Panc1 (cell line): ENCODE measurements around the gene MACROD1. TPM values are rescaled to one million over a fixed set of nuclear protein-coding genes. Genes with fewer than 3 reads are reported as not detected.

Source experiments
- ATAC-seq: fragments of 200-7000 bp; cut with Tn5 transposase; 2 replicates; pipeline ENCODE4 v1.9.1; 2020; ENCODE audit warnings: mild to moderate bottlenecking, moderate library complexity
- BruUV-seq: library from RNA; stranded (reverse); fragments of 400-500 nt; replicated peaks from 2 replicates; lab custom pipeline; 2021; lab: Mats Ljungman, UMichigan
- CTCF ChIA-PET: fragments of 300-600 bp; sonication (Branson Sonifier 250); formaldehyde crosslinking; loops from one replicate; lab custom pipeline; 2022; ENCODE audit warnings: antibody characterized with exemption; lab: Charles Lee
- POLR2A ChIA-PET: fragments of 300-600 bp; sonication (Branson Sonifier 250); formaldehyde crosslinking; loops from one replicate; lab custom pipeline; 2022; ENCODE audit warnings: antibody characterized with exemption; lab: Charles Lee
- DNase-seq: peaks from one replicate; pipeline ENCODE4 v3.0.0-alpha.2; 2010; ENCODE audit warnings: low read depth, low spot score
- H3K27ac ChIP-seq: 2 replicates; pipeline ENCODE4 v1.5.1; 2011; ENCODE audit warnings: mild to moderate bottlenecking, low read length, inconsistent platforms
- H3K27me3 ChIP-seq: fragments of 200-500 bp; sonication (Bioruptor generic); 2 replicates; pipeline ENCODE4 v1.6.0; 2014; ENCODE audit warnings: low read length, inconsistent platforms; ENCODE audit not compliant: control insufficient read depth, insufficient read depth
- H3K36me3 ChIP-seq: fragments of 200-500 bp; sonication (Bioruptor generic); 2 replicates; pipeline ENCODE4 v1.5.1; 2014; ENCODE audit warnings: inconsistent platforms, mild to moderate bottlenecking, low read length, moderate library complexity; ENCODE audit not compliant: control insufficient read depth, insufficient read depth
- H3K4me1 ChIP-seq: 2 replicates; pipeline ENCODE4 v1.5.1; 2011; ENCODE audit warnings: inconsistent platforms, mild to moderate bottlenecking, low read length, moderate library complexity; ENCODE audit not compliant: control insufficient read depth, insufficient read depth
- H3K4me3 ChIP-seq, 2 experiments: 2 replicates each; pipeline ENCODE4 v1.5.1; 2011 to 2012; ENCODE audit warnings: low read depth in 2 of 2, low read length in 2 of 2, mild to moderate bottlenecking in 2 of 2, inconsistent platforms in 1 of 2, moderate library complexity in 1 of 2
- H3K9me3 ChIP-seq: fragments of 200-500 bp; sonication (Bioruptor generic); 2 replicates; pipeline ENCODE4 v1.5.1; 2014; ENCODE audit warnings: low read depth, mild to moderate bottlenecking, inconsistent platforms, low read length, moderate library complexity; ENCODE audit not compliant: control insufficient read depth, insufficient read depth
- POLR2AphosphoS5 ChIP-seq: IDR thresholded peaks from 2 replicates; pipeline ENCODE4 v1.6.1; 2012; ENCODE audit warnings: mild to moderate bottlenecking, low read depth, low read length, moderate library complexity
- SIN3A ChIP-seq: IDR thresholded peaks from 2 replicates; pipeline ENCODE4 v1.6.1; 2012; ENCODE audit warnings: low read depth, mild to moderate bottlenecking, low read length, moderate library complexity, borderline replicate concordance; ENCODE audit not compliant: insufficient read depth
- TCF7L2 ChIP-seq: IDR thresholded peaks from 2 replicates; pipeline ENCODE4 v1.6.1; 2011; ENCODE audit warnings: mild to moderate bottlenecking, low read depth, low read length, inconsistent platforms
- in situ Hi-C: cut with HindIII; loops from 2 replicates; pipeline ENCODE4 v1.10.0; 2016; ENCODE audit warnings: low sequenced_read_pairs, low pct_unique_long_range_greater_than_20kb
- intact Hi-C: fragments of 100-400 bp; cut with micrococcal nuclease; formaldehyde crosslinking; loops from one replicate; pipeline ENCODE4 v1.10.0; 2022; ENCODE audit not compliant: unreplicated experiment
- total RNA-seq: library from RNA; stranded (reverse); gene quantifications from one replicate; pipeline ENCODE4 v1.2.1, GENCODE V29; 2021; ENCODE audit not compliant: unreplicated experiment
- TF ChIP-seq, protein P1 (sequence below): fragments of 450-650 bp; IDR thresholded peaks from 2 replicates; pipeline ENCODE4 v1.5.1; 2017; ENCODE audit warnings: mild to moderate bottlenecking
- TF ChIP-seq, protein P2 (sequence below), 2 experiments: IDR thresholded peaks; 2 replicates each; pipeline ENCODE4 v1.6.1; 2011 to 2012; ENCODE audit warnings: low read depth in 2 of 2, control low read depth in 1 of 2, low read length in 1 of 2, mild to moderate bottlenecking in 1 of 2, moderate library complexity in 1 of 2; ENCODE audit not compliant: insufficient read depth in 1 of 2

Gene MACROD1
- total RNA-seq, 1 experiment from 2014 or later = 16.8 TPM

DNA sequence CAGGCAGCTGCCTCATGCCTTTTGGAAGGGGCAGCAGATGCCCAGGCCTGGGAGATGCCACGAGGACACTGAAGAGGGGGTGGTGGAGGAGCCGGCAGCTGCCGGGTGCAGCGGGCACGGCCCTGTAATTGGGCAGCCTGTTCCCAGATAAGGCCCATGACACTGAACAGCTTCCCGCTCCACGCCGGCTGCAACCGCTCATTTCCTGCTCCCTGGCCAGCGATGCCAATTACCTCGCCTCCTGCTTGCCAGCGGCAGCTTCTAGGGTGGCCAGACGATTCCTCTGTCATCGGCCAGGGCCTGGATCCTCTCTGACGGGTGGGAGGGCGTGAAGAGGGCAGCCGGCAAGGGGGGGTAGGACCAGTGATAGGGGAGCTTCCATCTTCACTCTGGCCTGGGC, 107.4 kb downstream of the MACROD1 start:
- no TSS peak for BruUV-seq
- no peak for ATAC-seq
- TF ChIP-seq, protein P1, sequence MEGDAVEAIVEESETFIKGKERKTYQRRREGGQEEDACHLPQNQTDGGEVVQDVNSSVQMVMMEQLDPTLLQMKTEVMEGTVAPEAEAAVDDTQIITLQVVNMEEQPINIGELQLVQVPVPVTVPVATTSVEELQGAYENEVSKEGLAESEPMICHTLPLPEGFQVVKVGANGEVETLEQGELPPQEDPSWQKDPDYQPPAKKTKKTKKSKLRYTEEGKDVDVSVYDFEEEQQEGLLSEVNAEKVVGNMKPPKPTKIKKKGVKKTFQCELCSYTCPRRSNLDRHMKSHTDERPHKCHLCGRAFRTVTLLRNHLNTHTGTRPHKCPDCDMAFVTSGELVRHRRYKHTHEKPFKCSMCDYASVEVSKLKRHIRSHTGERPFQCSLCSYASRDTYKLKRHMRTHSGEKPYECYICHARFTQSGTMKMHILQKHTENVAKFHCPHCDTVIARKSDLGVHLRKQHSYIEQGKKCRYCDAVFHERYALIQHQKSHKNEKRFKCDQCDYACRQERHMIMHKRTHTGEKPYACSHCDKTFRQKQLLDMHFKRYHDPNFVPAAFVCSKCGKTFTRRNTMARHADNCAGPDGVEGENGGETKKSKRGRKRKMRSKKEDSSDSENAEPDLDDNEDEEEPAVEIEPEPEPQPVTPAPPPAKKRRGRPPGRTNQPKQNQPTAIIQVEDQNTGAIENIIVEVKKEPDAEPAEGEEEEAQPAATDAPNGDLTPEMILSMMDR = no peak
- no peak for TF ChIP-seq TCF7L2
- no peak for TF ChIP-seq SIN3A
- TF ChIP-seq, protein P2, sequence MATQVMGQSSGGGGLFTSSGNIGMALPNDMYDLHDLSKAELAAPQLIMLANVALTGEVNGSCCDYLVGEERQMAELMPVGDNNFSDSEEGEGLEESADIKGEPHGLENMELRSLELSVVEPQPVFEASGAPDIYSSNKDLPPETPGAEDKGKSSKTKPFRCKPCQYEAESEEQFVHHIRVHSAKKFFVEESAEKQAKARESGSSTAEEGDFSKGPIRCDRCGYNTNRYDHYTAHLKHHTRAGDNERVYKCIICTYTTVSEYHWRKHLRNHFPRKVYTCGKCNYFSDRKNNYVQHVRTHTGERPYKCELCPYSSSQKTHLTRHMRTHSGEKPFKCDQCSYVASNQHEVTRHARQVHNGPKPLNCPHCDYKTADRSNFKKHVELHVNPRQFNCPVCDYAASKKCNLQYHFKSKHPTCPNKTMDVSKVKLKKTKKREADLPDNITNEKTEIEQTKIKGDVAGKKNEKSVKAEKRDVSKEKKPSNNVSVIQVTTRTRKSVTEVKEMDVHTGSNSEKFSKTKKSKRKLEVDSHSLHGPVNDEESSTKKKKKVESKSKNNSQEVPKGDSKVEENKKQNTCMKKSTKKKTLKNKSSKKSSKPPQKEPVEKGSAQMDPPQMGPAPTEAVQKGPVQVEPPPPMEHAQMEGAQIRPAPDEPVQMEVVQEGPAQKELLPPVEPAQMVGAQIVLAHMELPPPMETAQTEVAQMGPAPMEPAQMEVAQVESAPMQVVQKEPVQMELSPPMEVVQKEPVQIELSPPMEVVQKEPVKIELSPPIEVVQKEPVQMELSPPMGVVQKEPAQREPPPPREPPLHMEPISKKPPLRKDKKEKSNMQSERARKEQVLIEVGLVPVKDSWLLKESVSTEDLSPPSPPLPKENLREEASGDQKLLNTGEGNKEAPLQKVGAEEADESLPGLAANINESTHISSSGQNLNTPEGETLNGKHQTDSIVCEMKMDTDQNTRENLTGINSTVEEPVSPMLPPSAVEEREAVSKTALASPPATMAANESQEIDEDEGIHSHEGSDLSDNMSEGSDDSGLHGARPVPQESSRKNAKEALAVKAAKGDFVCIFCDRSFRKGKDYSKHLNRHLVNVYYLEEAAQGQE (IDR thresholded peaks at IDR 0.05; ENCODE audit: insufficient read depth in 1 of 2, low read depth in 2 of 2, low read length in 1 of 2) = no peak
- TF ChIP-seq POLR2AphosphoS5 = no peak
- intact Hi-C loops (no loop called here), in situ Hi-C loops (no loop called here)
- Histone ChIP-seq H3K27ac (no peak overlapping the region), H3K4me3 (no peak overlapping the region), H3K27me3 (no peaks in the 10 kb centered on the region), H3K9me3 (no peaks in the 10 kb centered on the region), H3K36me3 (no peaks in the 10 kb centered on the region), H3K4me1 (peaks cover 6% of the 10 kb centered on the region; the same call in 1 of the 2 replicates)
- ChIA-PET CTCF (no interaction called here), POLR2A (no interaction called here)
- DNase-seq = no peak

DNA sequence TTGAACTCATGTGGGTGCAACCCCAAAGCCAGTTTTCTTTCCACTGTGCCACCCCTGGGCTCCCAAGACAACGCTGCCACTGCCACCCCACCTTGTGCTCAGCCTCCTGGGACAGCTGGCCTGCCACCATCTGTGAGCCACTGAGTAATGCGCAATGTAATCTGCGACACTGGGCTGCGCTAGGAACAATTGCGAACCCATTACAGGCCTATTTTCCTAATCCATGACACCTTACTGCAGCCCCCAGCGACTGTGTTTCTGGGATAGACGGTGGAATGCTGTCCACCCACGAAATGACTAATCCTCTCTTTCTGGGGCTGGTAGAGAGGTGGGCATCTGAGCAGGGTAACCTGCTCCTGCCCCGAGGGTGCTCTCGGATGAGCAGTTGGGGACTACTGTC, 108.0 kb downstream of the MACROD1 start:
- DNase-seq (no peak), ATAC-seq (no peak)
- ChIA-PET CTCF (no interaction called here), POLR2A (no interaction called here)
- H3K27me3 ChIP-seq = no peaks in the 10 kb centered on the region
- H3K27ac ChIP-seq = no peak overlapping the region
- no peaks in the 10 kb centered on the region for H3K36me3 ChIP-seq
- BruUV-seq = no TSS peak
- H3K9me3 ChIP-seq = no peaks in the 10 kb centered on the region
- intact Hi-C loops (no loop called here), in situ Hi-C loops (no loop called here)
- TF ChIP-seq SIN3A (no peak), TCF7L2 (no peak), POLR2AphosphoS5 (no peak)
- TF ChIP-seq, protein P2 (IDR thresholded peaks at IDR 0.05; ENCODE audit: insufficient read depth in 1 of 2, low read depth in 2 of 2, low read length in 1 of 2) = no peak
- TF ChIP-seq, protein P1 = no peak
- H3K4me1 ChIP-seq = peaks cover 6% of the 10 kb centered on the region; the same call in 1 of the 2 replicates
- no peak overlapping the region for H3K4me3 ChIP-seq
